IPS-18a (cell line): Measurements from ENCODE around the gene DENND6B.
"Not testable (repeated sequence)": the region's sequence is repeated elsewhere in the genome, so short reads cannot be mapped to it uniquely, and the experiment has no call there.

Experiments
- H3K27ac ChIP-seq: one replicate; pipeline ENCODE4 v1.5.1; 2013; ENCODE audit warnings: low read length
- H3K27me3 ChIP-seq: one replicate; pipeline ENCODE4 v1.6.1; 2013; ENCODE audit warnings: mild to moderate bottlenecking, low read length; ENCODE audit not compliant: control insufficient read depth, insufficient read depth
- H3K36me3 ChIP-seq: one replicate; pipeline ENCODE4 v1.6.1; 2013; ENCODE audit warnings: low read depth, low read length; ENCODE audit not compliant: control insufficient read depth
- H3K4me1 ChIP-seq: one replicate; pipeline ENCODE4 v1.6.1; 2013; ENCODE audit warnings: low read depth, low read length; ENCODE audit not compliant: control insufficient read depth
- H3K4me3 ChIP-seq: one replicate; pipeline ENCODE4 v1.5.1; 2013; ENCODE audit warnings: low read length
- H3K9ac ChIP-seq: one replicate; pipeline ENCODE4 v1.6.1; 2013; ENCODE audit warnings: mild to moderate bottlenecking, low read length, moderate library complexity
- H3K9me3 ChIP-seq: one replicate; pipeline ENCODE4 v1.6.1; 2013; ENCODE audit warnings: low read depth, low read length; ENCODE audit not compliant: control insufficient read depth

DENND6B gene

DNA sequence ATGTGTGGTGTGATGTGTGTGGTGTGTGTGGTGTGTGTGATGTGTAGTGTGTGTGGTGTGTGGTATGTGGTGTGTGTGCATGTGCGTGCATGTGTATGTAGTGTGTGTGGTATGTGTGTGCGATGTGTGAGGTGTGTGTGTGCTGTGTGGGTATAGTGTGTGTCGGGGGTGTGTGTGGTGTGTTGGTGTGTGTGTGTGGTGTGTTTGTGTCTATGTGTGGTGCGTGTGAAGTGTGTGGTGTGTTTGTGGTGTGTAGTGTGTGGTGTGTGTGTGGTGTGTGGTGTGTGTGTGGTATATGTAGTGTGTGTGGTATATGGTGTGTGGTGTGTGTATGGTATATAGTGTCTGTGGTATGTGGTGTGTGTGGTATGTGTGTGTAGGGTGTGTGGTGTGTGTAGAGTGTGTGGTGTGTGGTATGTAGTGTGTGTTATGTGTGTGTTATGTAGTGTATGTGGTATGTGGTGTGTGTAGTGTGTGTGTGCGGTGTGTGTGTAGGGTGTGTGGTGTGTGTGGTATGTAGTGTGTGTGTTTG, 11.3 kb upstream of the DENND6B start:
- Histone ChIP-seq H3K4me1 (no peaks in the 10 kb centered on the region), H3K9ac (no peak overlapping the region), H3K27me3 (peaks cover 5% of the 10 kb centered on the region), H3K9me3 (no peaks in the 10 kb centered on the region), H3K27ac (no peak overlapping the region), H3K36me3 (no peaks in the 10 kb centered on the region), H3K4me3 (no peak overlapping the region)

DNA sequence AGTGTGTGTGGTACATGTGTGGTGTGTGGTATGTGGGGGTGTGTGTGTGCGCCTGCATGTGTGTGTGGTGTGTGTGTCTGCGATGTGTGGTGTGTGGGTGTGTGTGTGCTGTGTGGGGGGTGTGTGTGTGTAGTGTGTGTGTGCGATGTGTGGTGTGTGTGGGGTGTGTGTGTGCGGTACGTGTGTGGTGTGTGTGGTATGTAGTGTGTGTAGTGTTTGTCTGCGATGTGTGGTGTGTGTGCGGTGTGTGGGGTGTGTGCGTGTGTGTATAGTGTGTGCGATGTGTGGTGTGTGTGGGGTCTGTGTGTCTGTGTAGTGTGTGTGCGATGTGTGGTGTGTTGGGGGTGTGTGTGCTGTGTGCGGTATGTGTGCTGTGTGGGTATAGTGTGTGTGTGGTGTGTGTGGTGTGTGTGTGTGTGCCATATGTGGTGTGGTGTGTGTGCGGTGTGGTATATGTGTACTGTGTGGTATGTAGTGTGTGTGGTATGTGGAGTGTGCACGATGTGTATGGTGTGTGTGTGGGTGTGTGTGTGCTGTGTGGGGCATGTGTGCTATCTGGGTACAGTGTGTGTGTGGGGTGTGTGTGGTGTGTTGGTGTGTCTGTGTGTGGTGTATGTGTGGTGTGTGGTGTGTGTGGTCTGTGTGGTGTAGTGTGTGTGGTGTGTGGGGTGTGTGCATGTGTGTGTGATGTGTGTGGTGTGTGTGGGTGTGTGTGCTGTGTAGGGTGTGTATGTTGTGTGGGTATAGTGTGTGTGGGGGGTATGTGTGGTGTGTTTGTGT, 10.6 kb upstream of the DENND6B start:
- no peaks in the 10 kb centered on the region for H3K4me1 ChIP-seq
- H3K9me3 ChIP-seq = no peaks in the 10 kb centered on the region
- H3K9ac ChIP-seq = no peak overlapping the region
- H3K36me3 ChIP-seq = no peaks in the 10 kb centered on the region
- H3K27ac ChIP-seq = no peak overlapping the region
- H3K27me3 ChIP-seq = peaks cover 5% of the 10 kb centered on the region
- H3K4me3 ChIP-seq = no peak overlapping the region

DNA sequence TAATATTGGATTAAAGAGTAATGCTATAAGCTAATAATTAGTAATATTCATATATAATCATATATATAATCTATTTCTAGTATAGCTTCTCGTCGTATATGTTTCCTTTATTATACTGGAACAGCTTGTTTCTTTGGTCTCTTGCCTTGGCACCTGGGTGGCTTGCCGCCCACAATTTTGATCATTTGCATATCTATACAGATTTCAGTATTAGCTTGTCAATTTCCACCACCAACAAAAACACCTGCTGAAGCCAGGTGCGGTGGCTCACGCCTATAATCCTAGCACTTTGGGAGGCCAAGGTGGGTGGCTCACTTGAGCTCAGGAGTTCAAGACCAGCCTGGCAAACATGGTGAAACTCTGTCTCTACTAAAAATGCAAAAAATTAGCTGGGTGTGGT, 7.6 kb upstream of the DENND6B start:
- not testable (repeated sequence) for H3K36me3 ChIP-seq, H3K9ac ChIP-seq, H3K9me3 ChIP-seq, H3K27me3 ChIP-seq, H3K4me3 ChIP-seq, H3K27ac ChIP-seq, H3K4me1 ChIP-seq

DNA sequence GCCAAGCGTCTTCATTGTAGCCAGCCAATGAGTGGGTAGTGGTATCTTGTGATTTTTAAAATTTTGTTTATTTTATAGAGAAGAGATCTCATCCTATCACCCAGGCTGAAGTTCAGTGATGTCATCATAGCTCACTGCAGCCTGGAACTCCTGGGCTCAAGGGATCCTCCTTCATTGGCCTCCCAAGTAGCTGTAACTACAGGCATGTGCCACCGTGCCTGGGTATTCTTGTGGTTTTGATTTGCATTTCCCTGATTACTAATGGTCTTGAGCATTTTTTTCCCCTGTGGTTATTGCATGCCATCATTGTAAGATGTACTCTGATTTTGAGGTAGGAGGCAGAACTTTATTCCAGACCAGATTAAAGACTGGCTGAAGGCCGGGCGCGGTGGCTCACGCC, 2.4 kb upstream of the DENND6B start:
- Histone ChIP-seq H3K9me3 (no peaks in the 10 kb centered on the region), H3K27me3 (peaks cover 20% of the 10 kb centered on the region), H3K4me3 (no peak overlapping the region), H3K4me1 (no peaks in the 10 kb centered on the region), H3K9ac (no peak overlapping the region), H3K36me3 (no peaks in the 10 kb centered on the region), H3K27ac (no peak overlapping the region)

DNA sequence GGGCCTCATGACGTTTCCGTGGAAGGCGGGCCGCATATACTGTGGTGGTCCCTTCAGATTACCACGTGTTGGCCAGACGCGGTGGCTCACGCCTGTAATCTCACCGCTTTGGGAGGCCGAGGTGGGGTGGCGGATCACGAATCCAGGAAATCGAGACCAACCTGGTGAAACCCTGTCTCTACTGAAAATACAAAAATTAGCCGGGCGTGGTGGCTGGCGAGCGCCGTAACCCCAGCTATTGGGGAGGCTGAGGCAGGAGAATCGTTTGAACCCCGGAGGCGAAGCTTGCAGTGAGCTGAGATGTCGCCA, 853 bp upstream of the DENND6B start:
- no peaks in the 10 kb centered on the region for H3K36me3 ChIP-seq
- H3K27ac ChIP-seq = no peak overlapping the region
- no peaks in the 10 kb centered on the region for H3K4me1 ChIP-seq
- H3K27me3 ChIP-seq = peaks cover 20% of the 10 kb centered on the region
- H3K9me3 ChIP-seq = no peaks in the 10 kb centered on the region
- H3K4me3 ChIP-seq = peak overlapping the region; percentile 67
- H3K9ac ChIP-seq = peak overlapping the region; percentile 61

DNA sequence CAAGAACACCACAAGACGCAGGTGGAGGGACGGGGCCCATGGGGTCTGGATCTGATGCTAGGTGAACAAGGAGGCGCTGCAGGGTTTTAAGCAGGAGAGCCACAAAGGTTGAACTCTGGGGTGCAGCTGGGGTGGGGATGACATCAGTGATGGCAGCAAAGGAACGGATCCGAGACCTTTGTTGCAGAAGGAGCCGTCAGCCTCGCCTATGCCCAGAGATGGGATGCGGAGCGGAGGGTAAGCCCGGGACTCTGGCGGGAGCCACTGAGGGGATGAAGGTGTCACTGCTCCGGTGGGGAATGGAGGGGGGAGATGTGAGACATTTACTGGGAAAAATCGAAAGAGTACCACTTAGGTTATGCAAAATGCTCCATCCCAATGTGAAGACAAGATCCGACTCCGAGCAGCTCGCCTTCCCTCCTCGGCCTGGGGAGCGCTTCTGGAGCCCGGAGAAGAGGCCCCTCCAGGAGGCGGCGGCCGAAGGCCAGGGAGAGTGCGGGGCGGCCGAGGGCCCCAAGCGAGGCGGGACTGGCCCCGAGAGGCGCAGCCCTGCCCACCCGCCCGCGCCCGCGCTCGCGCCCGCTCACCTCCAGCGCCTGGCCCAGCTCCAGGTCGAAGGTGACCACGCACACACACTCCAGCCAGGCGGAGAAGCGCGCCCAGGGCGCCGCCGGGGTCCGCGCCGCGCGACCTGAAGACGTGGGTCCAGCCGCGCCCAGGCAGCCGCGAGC, 422 bp downstream of the DENND6B start:
- no peaks in the 10 kb centered on the region for H3K36me3 ChIP-seq
- H3K27ac ChIP-seq = no peak overlapping the region

DNA sequence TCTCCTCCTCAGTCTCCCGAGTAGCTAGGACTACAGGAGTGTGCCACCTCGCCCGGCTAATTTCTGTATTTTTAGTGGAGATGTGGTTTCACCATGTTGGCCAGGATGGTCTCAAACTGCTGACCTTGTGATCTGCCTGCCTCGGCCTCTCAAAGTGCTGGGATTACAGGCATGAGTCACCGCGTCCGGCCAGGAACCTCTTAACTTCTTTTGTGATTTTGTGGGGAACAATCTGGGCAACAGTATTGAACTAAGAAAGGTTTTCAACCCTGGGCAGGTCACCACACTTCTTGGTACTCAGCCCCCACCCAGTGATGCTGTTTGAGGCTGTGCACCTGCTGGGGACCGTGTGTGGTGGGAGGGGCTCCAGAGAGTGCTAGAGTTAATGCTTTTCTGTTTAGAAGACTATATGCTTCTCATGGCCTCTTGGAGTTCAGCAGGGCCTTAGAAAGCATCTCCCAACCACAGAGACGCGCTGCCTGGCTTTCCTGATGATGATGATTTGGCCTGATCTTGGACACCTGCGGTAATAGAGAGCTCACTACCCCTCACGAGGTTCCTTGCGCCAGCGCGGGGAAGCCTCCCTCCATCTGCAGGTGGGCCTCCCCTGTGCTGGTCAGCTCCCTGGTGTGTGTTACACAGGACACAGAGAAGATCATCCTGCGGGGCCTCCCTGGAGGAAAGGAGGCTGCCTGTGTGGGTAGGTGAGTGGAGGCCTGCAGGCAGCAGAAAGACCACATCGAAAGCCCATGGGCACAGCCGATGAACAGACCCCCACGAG, 1.2 kb downstream of the DENND6B start:
- peaks cover 20% of the 10 kb centered on the region for H3K27me3 ChIP-seq
- no peak overlapping the region for H3K9ac ChIP-seq
- no peaks in the 10 kb centered on the region for H3K36me3 ChIP-seq
- no peak overlapping the region for H3K4me3 ChIP-seq
- no peaks in the 10 kb centered on the region for H3K4me1 ChIP-seq
- H3K9me3 ChIP-seq = no peaks in the 10 kb centered on the region
- no peak overlapping the region for H3K27ac ChIP-seq

More for the DNA sequence above, 422 bp downstream of the DENND6B start:
- Histone ChIP-seq H3K4me3 (peak overlapping the region; percentile 59), H3K9me3 (no peaks in the 10 kb centered on the region), H3K27me3 (peaks cover 20% of the 10 kb centered on the region), H3K4me1 (no peaks in the 10 kb centered on the region), H3K9ac (no peak overlapping the region)

DNA sequence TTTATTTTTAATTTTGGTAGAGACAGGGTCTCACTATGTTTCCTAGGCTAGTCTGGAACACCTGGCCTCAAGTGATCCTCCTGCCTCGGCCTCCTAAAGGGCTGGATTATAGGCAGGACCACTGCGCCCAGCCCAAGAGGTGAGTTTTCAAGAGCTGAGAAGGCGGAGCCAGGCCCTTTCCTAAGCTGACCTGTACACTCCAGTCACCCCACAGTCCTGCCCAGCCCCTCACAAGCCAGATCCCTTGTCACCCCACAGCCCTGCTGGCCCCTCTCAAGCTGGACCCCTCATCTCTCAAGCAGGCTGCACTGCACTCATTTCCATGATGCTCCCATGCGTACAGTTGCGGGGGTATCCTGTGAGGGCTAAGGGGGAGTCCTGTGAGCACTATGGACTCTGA, 2.9 kb downstream of the DENND6B start:
- Histone ChIP-seq H3K9ac (no peak overlapping the region), H3K27ac (no peak overlapping the region), H3K9me3 (no peaks in the 10 kb centered on the region), H3K27me3 (peaks cover 20% of the 10 kb centered on the region), H3K4me1 (no peaks in the 10 kb centered on the region), H3K36me3 (no peaks in the 10 kb centered on the region), H3K4me3 (no peak overlapping the region)

DNA sequence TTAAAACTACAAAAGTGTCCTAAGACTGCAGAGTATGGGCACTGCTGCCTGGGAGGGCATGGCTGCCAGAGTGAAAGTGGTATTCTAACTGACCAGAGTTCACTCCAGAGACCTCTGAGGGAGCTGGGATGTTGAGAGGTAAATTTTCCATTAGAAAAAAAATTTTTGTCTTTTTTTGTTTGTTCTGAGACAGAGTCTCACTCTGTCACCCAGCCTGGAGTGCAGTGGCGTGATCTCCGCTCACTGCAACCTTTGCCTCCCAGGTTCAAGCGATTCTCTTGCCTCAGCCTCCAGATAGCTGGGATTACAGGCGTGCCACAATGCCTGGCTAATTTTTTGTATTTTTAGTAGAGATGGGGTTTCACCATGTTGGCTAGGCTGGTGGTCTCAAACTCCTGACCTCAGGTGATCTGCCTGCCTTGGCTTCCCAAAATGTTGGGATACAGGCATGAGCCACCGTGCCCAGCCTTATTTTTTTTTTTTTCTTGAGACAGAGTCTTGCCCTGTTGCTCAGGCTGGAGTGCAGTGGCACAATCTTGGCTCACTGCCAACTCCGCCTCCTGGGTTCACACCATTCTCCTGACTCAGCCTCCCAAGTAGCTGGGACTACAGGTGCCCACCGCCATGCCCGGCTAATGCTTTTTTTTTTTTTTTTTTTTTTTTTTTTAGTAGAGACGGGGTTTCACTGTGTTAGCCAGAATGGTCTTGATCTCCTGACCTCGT, 4.3 kb downstream of the DENND6B start:
- H3K27me3 ChIP-seq = peaks cover 15% of the 10 kb centered on the region
- H3K9me3 ChIP-seq, H3K4me1 ChIP-seq, H3K36me3 ChIP-seq, H3K9ac ChIP-seq, H3K27ac ChIP-seq, H3K4me3 ChIP-seq: not testable (repeated sequence)

DNA sequence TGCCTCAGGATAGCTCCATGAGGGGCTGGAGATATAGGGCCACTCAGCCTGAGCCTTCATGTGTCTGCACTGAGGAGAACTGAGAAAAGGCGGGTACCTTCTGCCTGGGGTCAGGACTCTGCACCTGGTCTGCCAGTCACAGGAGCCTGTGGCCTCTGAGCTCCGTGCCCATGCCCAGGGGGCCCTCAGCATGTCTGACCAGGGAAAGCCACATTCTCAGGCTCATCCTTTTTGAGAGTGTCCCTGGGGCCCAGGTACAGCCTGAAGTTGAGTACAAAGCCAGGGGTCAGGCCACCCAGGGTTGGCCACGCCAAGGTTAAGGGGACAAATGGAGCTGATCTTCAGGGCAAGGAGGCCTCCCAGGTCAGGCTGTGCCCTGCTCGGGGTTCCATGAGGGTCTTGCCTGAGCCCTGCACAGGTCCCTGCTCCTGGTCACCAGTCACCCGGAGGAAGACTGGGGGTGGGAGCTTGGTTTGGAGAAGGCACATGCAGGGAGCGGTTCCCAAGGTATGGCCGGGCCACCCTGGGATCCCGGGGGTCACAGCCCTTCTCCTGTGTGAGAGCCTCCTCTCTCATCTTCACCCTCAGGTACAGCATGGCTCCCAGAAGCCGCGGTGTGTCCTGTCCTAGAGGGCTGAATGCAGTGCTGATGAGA, 6.0 kb downstream of the DENND6B start:
- H3K9me3 ChIP-seq = no peaks in the 10 kb centered on the region
- no peak overlapping the region for H3K4me3 ChIP-seq
- H3K9ac ChIP-seq = no peak overlapping the region
- no peaks in the 10 kb centered on the region for H3K4me1 ChIP-seq
- H3K36me3 ChIP-seq = no peaks in the 10 kb centered on the region
- H3K27ac ChIP-seq = no peak overlapping the region
- H3K27me3 ChIP-seq = peaks cover 6% of the 10 kb centered on the region

DNA sequence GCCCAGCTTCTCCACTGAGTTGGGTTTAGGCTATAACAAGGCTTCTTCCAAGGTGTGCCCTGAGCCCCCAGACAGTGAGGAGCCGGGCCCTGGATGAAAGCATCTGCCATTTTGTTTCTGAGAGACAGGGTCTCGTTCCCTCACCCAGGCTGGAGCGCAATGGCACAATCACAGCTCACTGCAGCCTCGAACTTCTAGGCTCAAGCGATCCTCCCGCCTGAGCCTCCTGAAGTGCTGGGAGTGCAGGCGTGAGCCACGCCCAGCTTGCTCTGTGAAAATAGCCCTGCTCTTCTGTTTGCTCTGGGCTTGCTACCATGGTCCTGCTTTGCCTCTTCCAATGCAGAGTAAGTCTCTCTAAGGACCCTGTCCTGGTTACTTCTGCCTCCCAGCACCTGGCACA, 6.7 kb downstream of the DENND6B start:
- Histone ChIP-seq H3K9ac (no peak overlapping the region), H3K27me3 (no peaks in the 10 kb centered on the region), H3K4me3 (no peak overlapping the region), H3K27ac (no peak overlapping the region), H3K4me1 (no peaks in the 10 kb centered on the region), H3K9me3 (no peaks in the 10 kb centered on the region), H3K36me3 (no peaks in the 10 kb centered on the region)
